ENCODE results near the gene SERHL2.

GRCh38 chr22:42608136-42608822 is 54.5 kb downstream of the SERHL2 start:
- TF ChIP-seq NRF1 (IDR thresholded peaks at IDR 0.05; ENCODE audit: low read depth, low read length): no peak
- TF ChIP-seq YY1 (IDR thresholded peaks at IDR 0.05; ENCODE audit: low read depth): no peak
- no peak for TF ChIP-seq CTCF (IDR thresholded peaks at IDR 0.05)
- no peak for TF ChIP-seq FOXJ3 (CRISPR knock-in tag; IDR thresholded peaks at IDR 0.05)
- TF ChIP-seq POLR2AphosphoS5 (IDR thresholded peaks at IDR 0.05; ENCODE audit: low read depth, low read length): no peak
- TF ChIP-seq EZH2phosphoT487 (IDR thresholded peaks at IDR 0.05; ENCODE audit: borderline replicate concordance, low read depth): no peak
- TF ChIP-seq TAF1 (IDR thresholded peaks at IDR 0.05; ENCODE audit: borderline replicate concordance, low read depth, low read length): no peak
- TF ChIP-seq EP300 (IDR thresholded peaks at IDR 0.05; ENCODE audit: borderline replicate concordance in 1 of 2, low read depth in 1 of 2, low read length in 1 of 2): no peak
- TF ChIP-seq RFX5 (IDR thresholded peaks at IDR 0.05; ENCODE audit: low read length): no peak
